GM18951 (cell line): ENCODE data around the gene CLCN3.
A peak's percentile ranks its signal among the peaks of the same experiment; 100 is the strongest.

ENCODE experiments used
- POLR2A ChIP-seq: IDR thresholded peaks from 4 replicates; pipeline ENCODE4 v1.6.1; 2011; ENCODE audit warnings: mild to moderate bottlenecking; ENCODE audit not compliant: insufficient read length, insufficient read depth; ENCODE audit errors: extremely low read depth
- in situ Hi-C: fragments of 300-500 bp; cut with MboI; formaldehyde crosslinking; loops from one replicate; pipeline ENCODE4 v1.12.0; 2022; ENCODE audit warnings: low sequenced_read_pairs, mixed read lengths, inconsistent platforms; ENCODE audit not compliant: unreplicated experiment

The CLCN3 gene

DNA sequence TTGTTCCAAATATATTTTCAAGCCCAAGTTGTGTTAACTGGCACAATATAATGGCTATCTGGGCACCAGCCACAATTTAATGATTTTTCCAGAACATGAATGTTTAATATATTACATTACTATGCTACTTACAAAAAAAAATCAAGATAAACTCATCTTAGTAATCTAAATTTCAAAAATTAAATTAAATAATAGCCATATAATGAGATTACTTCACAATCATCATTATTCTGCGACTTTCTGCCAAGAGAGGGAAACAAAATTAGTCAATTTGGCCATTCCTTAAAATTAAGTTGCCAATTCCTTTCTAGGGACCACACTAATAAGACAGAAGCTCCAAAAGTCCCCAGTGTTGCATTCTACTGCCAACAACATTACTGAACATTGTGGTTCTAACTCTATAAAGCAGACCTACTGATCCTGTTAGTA is 15.5 kb upstream of the CLCN3 start:
- in situ Hi-C loops = loop anchor here (25.0 kb wide), 1 partner anchor 432 kb away; the partner anchor contains the start of gene MFAP3L
- TF ChIP-seq POLR2A = no peak

DNA sequence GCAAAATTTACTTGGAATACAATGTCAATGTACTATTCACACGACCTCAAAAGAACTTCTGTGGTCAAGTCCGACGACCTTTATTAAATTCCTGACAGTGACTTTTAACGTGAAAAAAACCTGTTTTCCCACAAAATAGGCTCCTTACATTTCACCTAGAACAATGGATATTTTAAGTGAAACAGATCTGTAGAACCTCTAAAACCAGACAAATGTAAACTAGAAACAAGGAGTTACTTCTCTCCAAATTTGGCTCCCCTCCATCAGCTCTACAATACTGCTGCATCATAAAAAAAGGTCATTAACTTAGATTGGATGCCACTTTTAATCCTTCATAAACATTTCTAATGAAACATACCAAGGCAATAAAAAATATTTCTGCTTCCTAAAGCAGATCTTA is 9.2 kb upstream of the CLCN3 start:
- no peak for TF ChIP-seq POLR2A
- in situ Hi-C loops = loop anchor here (25.0 kb wide), 1 partner anchor 426 kb away; the partner anchor contains the start of gene MFAP3L

DNA sequence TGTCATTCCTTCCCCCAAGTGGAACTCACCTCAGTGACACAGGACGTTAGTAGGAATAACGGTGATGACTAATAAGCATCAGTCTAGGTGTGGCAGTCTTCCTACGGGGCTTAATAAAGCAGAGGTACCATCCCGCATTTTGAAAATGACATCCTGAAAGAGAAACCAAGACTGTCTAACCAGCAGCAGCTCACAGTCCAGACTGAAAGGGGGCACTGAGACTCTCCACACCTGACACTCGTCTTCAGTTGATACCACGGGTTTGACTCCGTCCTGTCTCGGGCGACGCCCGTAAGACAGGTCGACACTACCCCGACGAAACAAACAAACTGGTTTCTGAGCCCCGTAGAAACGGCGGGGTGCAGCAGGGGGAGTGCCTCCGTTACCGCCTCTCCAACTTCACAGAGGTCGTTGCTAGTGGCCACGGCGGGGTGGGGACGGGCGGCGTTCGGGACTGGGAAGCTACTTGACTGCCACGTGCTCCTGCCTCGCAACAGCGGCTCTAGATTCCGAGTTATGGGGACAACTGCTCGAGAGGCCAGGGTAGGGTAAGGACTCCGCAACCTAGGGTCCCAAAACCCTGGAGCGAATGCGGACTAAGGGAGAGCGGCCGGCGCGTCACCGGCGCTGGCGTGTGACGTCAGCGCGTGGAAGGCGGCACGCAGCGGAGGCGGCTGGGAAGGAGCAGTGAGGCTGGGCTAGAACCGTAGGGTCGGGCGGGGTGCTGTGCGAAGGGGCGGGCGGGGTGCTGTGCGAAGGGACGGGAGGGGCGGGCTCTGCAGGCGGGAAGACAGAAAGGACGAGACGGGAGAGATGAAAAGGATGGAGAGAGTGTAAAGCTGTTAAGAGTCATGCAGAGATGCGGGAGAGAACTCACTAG is 8.1 kb upstream of the CLCN3 start, which contains the start of gene NEK1:
Gene NEK1 (minus strand): TSS at position 593 of the 880 bp plus-strand sequence. CDS start 9,953 bp downstream, outside the sequence.
- TF ChIP-seq POLR2A = peak; percentile 97

DNA sequence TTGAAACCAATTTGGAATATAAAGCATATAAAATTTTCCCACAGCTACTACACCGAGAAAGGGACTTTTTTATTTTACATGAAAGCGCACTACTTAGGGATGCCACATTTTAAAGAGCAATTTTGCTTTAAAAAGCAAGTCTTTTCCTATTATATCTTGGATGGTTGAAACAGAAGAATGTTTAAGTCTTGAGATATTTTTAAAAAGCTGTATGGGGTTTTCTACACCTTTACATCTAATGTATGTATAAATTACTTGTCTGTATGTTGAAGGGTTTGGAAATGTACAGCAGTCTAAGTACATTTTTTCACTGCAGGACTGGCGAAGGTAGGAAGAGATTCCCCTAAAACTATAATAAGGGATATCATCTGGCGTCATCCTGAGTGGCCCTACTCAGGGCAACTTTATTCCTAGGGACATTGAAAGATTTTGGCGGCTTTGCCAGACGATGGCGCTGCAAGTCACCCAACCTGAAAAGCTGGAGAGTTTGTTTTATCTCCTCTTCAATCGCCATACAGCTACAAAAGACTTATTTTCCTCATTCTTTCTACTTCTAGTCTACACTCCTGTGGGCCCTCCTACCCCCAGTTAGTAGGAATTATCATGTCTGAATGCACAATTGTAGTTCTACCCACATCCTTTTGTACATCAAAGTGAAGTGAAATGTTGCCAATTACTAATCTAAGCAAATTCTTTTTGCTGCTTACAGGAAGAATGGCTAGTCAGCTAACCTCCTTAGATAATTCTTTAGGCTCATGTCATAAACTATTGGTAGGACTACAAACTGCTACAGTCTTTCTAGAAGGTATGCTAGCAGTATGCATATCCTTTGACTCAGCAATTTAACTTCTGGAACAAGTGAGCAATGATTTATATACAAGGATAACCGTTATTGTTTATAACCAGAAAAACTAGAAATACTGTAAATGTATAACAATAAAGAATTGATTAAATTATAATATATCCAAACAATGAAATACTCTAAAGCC is 7.2 kb upstream of the CLCN3 start:
- no peak for TF ChIP-seq POLR2A
- in situ Hi-C loops = loop anchor here (25.0 kb wide), 1 partner anchor 424 kb away; the partner anchor contains the start of gene MFAP3L

More for the DNA sequence above, 8.1 kb upstream of the CLCN3 start, which contains the start of gene NEK1:
- in situ Hi-C loops = loop anchor here (25.0 kb wide), 1 partner anchor 425 kb away; the partner anchor contains the start of gene MFAP3L

DNA sequence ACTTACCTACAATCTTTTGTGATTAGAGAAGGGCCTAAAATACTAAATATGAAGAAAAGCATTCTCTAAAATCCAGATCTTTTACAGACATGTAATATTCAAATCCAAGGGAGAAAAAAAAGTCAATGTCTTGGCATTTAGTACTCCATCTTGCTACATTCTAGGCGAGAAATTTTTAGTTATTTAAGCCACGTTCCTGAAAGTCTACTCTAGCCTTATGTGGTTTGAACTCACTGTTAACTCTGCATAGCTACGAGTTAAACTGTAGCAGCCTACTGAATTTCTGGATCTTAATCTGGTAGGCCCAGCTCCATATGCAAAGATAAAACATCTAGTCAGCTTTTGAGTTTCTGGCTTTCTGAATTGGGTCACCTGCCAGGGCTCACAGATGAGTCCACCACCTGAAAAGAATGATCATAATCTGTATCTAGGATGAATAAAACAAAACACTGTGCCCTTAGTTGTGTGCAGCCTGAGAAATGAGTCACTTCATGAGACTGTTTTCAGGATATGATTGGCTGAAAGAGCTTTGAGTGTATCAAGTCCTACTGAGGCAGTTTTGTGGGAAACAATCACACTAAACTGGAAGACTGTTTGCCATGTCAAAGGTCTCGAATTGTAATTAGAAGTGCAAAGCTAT is 4.8 kb upstream of the CLCN3 start:
- TF ChIP-seq POLR2A = no peak
- in situ Hi-C loops = loop anchor here (25.0 kb wide), 1 partner anchor 422 kb away; the partner anchor contains the start of gene MFAP3L

DNA sequence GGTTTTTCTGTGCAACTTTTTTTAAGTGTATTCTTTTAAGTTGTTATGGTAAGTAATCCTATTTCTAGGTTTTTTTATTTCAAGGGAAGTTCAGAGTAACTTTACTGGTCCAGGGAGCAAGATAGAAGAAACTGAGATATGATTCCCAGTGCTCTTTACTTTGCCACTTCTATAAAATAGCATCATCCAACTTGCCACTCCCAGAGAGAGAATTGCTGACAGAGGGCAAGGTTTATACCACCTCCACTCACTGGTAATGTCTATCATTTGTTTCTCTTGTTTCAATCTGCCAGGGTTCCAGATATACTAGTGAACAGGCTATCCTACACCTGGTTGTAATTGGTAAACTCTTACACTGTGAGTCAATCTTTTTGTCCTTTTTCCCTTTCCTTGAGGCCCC is 3.5 kb upstream of the CLCN3 start:
- in situ Hi-C loops = loop anchor here (25.0 kb wide), 1 partner anchor 420 kb away; the partner anchor contains the start of gene MFAP3L
- no peak for TF ChIP-seq POLR2A

DNA sequence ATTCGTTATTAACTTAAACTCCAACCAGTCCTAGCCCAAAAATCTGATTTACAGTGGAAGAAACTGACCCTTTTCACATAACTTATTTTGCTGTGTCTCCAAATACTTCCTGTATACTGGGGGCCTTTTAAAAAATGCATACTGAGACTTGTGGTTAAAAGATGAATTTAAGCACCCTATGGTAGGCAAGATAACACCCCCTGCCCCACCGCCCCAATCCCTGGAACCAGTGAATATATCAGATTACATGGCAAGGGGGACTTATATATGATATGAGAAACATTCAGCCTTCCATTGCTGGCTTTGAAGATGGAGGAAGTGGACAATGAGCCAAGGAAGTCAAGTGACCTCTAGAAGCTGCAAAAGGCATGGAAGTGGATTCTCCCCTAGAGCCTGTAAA is 3.1 kb upstream of the CLCN3 start:
- in situ Hi-C loops = loop anchor here (25.0 kb wide), 1 partner anchor 420 kb away; the partner anchor contains the start of gene MFAP3L
- TF ChIP-seq POLR2A = no peak

DNA sequence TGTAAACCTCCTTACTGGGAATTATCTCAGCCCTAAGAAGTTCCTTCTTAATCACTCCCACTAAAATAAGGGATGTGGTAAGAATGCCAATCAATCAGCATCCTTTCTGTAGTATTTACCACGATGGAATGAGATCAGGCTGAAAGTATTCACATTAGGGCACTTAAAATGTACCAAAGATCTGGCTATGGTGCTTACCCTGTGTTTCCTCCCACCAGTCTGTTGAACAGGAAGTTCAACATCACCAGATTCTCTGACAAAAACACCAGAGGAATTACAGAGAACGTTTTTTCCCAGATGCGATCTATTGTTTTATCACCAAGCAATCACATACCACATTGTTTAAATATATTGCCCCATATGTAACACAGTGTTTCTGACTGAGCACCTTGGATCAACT is 2.1 kb upstream of the CLCN3 start:
- in situ Hi-C loops = loop anchor here (25.0 kb wide), 1 partner anchor 419 kb away; the partner anchor contains the start of gene MFAP3L
- no peak for TF ChIP-seq POLR2A

DNA sequence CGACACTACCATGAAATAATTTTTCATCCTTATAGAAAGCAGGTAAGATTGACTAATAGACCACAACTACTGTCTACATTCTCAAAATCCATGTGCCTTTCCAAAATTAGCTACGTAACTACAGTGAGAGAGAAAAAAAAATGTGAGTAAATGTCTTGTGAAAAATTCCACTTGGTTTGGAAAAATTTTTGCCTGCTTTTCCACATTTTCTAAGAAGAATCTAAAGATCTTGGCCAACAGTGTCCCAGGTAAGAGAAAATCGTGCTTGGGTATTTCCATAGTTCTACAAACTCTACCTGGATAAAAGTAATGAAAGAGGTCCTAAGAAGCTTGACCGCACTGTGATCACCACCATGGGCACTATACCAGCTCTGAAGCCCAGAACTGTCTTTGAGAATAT is 1.4 kb upstream of the CLCN3 start:
- no peak for TF ChIP-seq POLR2A
- in situ Hi-C loops = loop anchor here (25.0 kb wide), 1 partner anchor 418 kb away; the partner anchor contains the start of gene MFAP3L

DNA sequence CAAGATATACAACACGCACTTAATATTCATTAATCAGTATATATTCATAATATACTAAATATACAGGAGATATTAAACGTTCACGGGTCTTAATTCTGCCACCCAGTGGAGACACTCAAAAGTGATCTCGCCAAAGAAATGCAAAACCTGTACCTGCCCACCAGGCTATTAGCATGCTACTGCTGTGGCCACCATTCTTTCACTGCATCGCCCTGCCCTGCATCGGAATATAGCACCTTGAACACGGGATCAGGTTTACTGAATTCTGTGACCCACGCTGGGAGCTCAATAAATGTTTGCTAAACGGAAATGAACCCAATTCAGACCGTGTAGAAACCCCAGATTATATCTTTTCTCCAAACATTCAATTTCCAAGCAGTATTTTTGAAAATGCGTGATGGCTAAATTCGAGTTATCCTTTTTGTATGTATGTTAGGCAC is 840 bp upstream of the CLCN3 start:
- in situ Hi-C loops = loop anchor here (25.0 kb wide), 1 partner anchor 418 kb away; the partner anchor contains the start of gene MFAP3L
- TF ChIP-seq POLR2A = no peak

DNA sequence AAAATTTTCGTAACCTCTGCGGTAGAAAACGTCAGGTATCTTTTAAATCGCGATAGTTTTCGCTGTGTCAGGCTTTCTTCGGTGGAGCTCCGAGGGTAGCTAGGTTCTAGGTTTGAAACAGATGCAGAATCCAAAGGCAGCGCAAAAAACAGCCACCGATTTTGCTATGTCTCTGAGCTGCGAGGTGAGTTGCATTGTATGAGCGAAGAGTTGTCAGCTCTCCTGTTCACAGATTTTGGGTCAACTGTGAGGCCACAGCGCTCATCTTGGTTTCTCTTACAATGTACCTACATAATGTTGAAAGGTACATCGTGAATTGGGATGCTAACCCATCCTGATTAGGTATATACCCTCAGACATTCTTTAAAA is 486 bp downstream of the CLCN3 start:
- in situ Hi-C loops = loop anchor here (25.0 kb wide), 1 partner anchor 416 kb away; the partner anchor contains the start of gene MFAP3L

More for the DNA sequence above, 486 bp downstream of the CLCN3 start:
- TF ChIP-seq POLR2A = no peak
